GM13976 (cell line): ENCODE results near the gene TMSB10.
A peak's percentile ranks its signal among the peaks of the same experiment; 100 is the strongest.

ENCODE experiments used
- DNase-seq: peaks from one replicate; pipeline ENCODE4 v3.0.0; 2012; ENCODE audit warnings: low spot score
- in situ Hi-C: fragments of 300-500 bp; cut with MboI; formaldehyde crosslinking; loops from one replicate; pipeline ENCODE4 v1.12.0; 2022; ENCODE audit warnings: low sequenced_read_pairs, mixed read lengths, inconsistent platforms; ENCODE audit not compliant: unreplicated experiment
- TF ChIP-seq, protein P1 (sequence below): IDR thresholded peaks from 2 replicates; pipeline ENCODE4 v1.5.1; 2012; ENCODE audit warnings: borderline replicate concordance, mild to moderate bottlenecking; ENCODE audit not compliant: insufficient read depth; ENCODE audit errors: extremely low read depth, missing control alignments, control extremely low read depth

The TMSB10 gene

DNA sequence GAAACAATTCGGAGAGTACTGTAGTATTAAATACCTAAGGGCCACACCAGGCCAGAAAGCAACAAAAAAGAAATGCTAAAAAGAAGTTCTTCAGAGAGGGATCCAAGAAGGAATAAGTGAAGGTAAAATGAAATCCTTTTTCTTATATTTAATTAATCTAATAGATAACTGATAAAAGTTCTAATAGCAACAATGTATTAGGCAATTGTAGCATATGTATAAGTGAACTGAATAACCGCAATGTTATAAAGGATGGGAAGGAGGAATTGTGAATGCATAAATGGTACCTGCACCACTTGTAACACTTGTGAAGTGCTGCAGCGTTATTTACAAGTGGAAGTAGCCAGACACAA is 21.8 kb downstream of the TMSB10 start:
- TF ChIP-seq, protein P1, sequence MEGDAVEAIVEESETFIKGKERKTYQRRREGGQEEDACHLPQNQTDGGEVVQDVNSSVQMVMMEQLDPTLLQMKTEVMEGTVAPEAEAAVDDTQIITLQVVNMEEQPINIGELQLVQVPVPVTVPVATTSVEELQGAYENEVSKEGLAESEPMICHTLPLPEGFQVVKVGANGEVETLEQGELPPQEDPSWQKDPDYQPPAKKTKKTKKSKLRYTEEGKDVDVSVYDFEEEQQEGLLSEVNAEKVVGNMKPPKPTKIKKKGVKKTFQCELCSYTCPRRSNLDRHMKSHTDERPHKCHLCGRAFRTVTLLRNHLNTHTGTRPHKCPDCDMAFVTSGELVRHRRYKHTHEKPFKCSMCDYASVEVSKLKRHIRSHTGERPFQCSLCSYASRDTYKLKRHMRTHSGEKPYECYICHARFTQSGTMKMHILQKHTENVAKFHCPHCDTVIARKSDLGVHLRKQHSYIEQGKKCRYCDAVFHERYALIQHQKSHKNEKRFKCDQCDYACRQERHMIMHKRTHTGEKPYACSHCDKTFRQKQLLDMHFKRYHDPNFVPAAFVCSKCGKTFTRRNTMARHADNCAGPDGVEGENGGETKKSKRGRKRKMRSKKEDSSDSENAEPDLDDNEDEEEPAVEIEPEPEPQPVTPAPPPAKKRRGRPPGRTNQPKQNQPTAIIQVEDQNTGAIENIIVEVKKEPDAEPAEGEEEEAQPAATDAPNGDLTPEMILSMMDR: no peak
- in situ Hi-C loops: loop anchor here (10.0 to 25.0 kb wide), 2 partner anchors 62 to 360 kb away; no protein-coding TSS in a partner anchor
- no peak for DNase-seq

DNA sequence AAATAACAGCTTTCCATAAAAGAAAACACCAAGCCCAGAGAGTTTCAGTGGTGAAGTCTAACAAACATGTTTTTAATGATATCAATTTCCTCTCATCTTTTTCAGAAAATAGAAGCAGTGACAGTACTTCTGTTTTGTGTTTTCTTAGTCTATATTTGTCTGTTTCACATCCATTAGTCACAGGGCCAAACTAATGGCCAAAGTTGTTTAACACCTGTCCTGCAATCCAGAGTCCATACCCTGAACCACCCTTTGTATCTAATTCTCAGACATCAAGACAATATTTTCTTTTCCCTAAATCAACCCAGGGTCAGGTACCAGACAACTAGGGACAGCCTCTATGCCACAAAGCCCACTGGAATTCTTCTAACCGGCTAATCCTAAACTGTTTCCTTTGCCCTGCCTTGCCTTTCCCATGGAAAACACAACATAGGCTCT is 25.9 kb downstream of the TMSB10 start:
- in situ Hi-C loops: loop anchor here (25.0 kb wide), 1 partner anchor 356 kb away; no protein-coding TSS in a partner anchor

DNA sequence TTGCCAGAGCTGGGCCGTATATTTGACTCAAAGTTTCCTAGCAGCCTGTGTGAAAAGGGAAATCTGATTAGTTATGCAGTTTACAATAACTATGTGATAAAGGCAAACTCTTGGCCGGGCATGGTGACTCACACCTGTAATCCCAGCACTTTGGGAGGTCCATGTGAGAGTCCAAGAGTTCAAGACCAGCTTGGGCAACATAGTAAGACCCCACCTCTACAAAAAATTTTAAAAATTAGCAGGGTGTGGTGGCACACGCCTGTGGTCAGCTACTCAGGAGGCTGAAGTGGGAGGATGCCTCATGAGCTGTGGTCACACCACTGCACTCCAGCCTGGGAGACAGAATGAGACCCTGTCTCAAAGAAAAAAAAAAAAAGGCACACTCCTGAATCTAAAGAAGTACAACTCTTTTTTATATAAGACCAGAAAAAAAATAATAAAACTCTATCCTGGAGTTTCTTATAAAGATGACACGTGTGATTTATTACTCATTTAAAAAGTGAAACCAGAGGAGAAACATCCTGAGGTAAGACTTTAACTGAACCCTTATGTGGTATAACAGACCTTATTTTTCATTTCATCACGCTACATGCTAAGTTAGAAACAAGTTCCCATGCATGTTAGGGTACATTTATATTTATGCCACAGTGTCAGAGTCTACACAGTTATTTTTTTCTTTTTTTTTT is 32.9 kb downstream of the TMSB10 start:
- in situ Hi-C loops: loop anchor here (25.0 kb wide), 1 partner anchor 349 kb away; no protein-coding TSS in a partner anchor
- TF ChIP-seq, protein P1: no peak
- DNase-seq: no peak

More for the DNA sequence above, 25.9 kb downstream of the TMSB10 start:
- TF ChIP-seq, protein P1: no peak
- peak; percentile 51 for DNase-seq

DNA sequence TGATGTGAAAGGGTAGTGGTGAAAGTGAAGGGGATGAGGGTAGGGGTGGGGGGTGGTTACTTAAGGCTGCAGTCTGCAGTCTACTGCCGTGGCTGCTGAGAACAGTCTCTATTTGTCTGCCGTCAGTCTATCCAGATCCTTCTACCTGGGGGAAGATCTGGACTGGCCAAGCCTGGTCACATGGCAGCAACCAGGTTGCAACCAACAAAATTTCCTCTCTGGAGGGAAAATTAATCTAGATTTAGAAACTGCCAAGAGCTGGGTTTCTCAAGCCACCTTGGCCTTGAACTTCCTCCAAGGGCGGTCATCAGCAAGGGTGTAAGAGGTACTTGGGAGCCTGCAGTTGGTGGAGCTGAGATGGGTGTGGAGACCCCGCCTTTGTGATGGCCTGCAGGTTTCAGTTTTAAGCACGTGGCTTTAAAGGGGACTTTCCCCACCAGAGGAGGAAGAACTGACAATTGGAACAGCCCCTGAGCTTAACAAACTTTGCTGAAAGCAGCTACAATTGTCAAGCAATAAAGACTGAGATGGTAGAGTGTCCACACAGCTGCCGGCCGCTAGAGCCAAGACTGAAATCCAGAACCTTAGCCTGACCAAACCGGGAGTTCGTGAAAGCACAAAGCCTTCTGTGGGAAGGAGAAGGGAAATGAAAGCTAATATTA is 34.1 kb downstream of the TMSB10 start:
- DNase-seq: peak; percentile 73
- in situ Hi-C loops: loop anchor here (25.0 kb wide), 1 partner anchor 348 kb away; no protein-coding TSS in a partner anchor

DNA sequence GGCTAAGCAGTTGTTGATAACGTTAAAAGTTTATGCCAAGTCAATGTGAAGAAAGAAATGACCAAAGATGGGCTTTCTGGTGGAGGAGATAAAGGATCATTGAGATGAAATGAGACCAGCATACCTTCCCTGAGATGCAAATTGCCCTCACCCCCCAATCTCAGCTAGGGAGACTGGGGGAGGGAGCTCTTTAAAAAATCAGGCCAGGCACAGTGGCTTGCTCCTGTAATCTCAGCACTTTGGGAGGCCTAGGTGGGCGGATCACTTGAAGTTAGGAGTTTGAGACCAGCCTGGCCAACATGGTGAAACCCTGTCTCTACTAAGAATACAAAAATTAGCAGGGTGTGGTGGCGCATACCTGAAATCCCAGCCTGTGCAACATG is 34.6 kb downstream of the TMSB10 start:
- in situ Hi-C loops: loop anchor here (25.0 kb wide), 1 partner anchor 347 kb away; no protein-coding TSS in a partner anchor
- no peak for DNase-seq
- TF ChIP-seq, protein P1: no peak

More for the DNA sequence above, 34.1 kb downstream of the TMSB10 start:
- TF ChIP-seq, protein P1: no peak

DNA sequence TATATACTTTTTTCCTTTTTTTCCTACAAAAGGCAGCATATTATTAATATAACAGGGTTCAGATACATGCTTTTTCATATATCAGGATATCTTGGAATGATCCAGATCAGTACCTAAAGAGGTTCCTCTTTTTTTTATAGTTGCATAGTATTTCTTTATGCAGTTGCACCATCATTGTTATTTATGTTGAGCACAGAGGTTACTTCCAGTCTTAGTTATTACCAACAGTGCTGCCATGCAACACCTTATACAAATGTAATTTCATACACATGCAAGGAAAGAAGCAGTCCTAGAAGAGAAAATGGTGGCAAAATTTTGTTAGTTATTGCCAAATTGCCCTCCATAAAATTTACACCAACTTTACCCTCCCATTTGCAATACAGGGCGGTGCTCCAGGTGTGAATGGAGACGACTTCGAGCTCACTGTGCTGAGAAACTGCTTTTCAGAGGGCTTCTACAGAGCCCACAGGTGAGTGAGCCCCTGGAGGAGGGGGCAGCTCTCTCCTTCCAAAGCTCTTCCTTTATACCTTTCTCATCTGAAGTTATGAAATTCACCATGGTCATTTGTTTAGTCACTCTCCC is 35.5 kb downstream of the TMSB10 start:
- TF ChIP-seq, protein P1: no peak
- no peak for DNase-seq
- in situ Hi-C loops: loop anchor here (25.0 kb wide), 1 partner anchor 346 kb away; no protein-coding TSS in a partner anchor
